ENCODE measurements around the gene NEUROD2.
A peak's percentile ranks its signal among the peaks of the same experiment; 100 is the strongest.

Gene NEUROD2

GRCh38 chr17:39607851-39608130 is at the start of gene NEUROD2:
NEUROD2 (minus strand) TSS chr17:39607920; CDS start chr17:39606599, 1,321 bp downstream.
- DNase-seq = no peak

- no peak for DNase-seq
Measured at GRCh38 chr17:39655105-39655504, 47.4 kb upstream of the NEUROD2 start.

- peak; percentile 85 to 89 for DNase-seq
Measured at GRCh38 chr17:39653662-39654331, 46.1 kb upstream of the NEUROD2 start.

- no peak for DNase-seq
Measured at GRCh38 chr17:39653316-39653661, 45.6 kb upstream of the NEUROD2 start.

GRCh38 chr17:39652587-39653315 is 45.0 kb upstream of the NEUROD2 start:
- no peak for DNase-seq

- no peak for DNase-seq
Measured at GRCh38 chr17:39651923-39652586, 44.3 kb upstream of the NEUROD2 start.

- no peak for DNase-seq
Measured at GRCh38 chr17:39650121-39650579, 42.4 kb upstream of the NEUROD2 start.

- no peak for DNase-seq
Measured at GRCh38 chr17:39648616-39649366, 41.1 kb upstream of the NEUROD2 start.

- DNase-seq = no peak
Measured at GRCh38 chr17:39647256-39647655, 39.5 kb upstream of the NEUROD2 start.

GRCh38 chr17:39643271-39643670 is 35.6 kb upstream of the NEUROD2 start:
- DNase-seq = no peak

- DNase-seq = no peak
Measured at GRCh38 chr17:39642291-39643074, 34.8 kb upstream of the NEUROD2 start.

- no peak for DNase-seq
Measured at GRCh38 chr17:39641883-39642282, 34.2 kb upstream of the NEUROD2 start.

- no peak for DNase-seq
Measured at GRCh38 chr17:39641097-39641496, 33.4 kb upstream of the NEUROD2 start.

- no peak for DNase-seq
Measured at GRCh38 chr17:39640591-39641031, 32.9 kb upstream of the NEUROD2 start.

- no peak for DNase-seq
Measured at GRCh38 chr17:39639566-39640458, 32.1 kb upstream of the NEUROD2 start.

- no peak for DNase-seq
Measured at GRCh38 chr17:39639043-39639442, 31.3 kb upstream of the NEUROD2 start.

GRCh38 chr17:39638317-39638716 is 30.6 kb upstream of the NEUROD2 start:
- DNase-seq = no peak

GRCh38 chr17:39636927-39637736 is 29.4 kb upstream of the NEUROD2 start, which contains the start of gene STARD3:
STARD3 (plus strand) TSS chr17:39637144; CDS start chr17:39653532, 16,388 bp downstream.
- peak; percentile 93 to 97 for DNase-seq

GRCh38 chr17:39636587-39636926 is 28.8 kb upstream of the NEUROD2 start:
- no peak for DNase-seq

- no peak for DNase-seq
Measured at GRCh38 chr17:39635614-39636176, 28.0 kb upstream of the NEUROD2 start.
